SK-N-SH (cell line): Measurements from ENCODE around the gene DPF3.

Experiments used
- POLR2AphosphoS5 ChIP-seq: IDR thresholded peaks from 2 replicates; pipeline ENCODE4 v1.6.1; 2012; ENCODE audit warnings: low read depth, low read length
- TF ChIP-seq, protein P1 (sequence below): fragments of 200-600 bp; sonication (generic); IDR thresholded peaks from 2 replicates; pipeline ENCODE4 v1.6.1; 2017; ENCODE audit warnings: antibody characterized with exemption, mild to moderate bottlenecking, moderate library complexity

- no peak for TF ChIP-seq POLR2AphosphoS5
- TF ChIP-seq, protein P1, sequence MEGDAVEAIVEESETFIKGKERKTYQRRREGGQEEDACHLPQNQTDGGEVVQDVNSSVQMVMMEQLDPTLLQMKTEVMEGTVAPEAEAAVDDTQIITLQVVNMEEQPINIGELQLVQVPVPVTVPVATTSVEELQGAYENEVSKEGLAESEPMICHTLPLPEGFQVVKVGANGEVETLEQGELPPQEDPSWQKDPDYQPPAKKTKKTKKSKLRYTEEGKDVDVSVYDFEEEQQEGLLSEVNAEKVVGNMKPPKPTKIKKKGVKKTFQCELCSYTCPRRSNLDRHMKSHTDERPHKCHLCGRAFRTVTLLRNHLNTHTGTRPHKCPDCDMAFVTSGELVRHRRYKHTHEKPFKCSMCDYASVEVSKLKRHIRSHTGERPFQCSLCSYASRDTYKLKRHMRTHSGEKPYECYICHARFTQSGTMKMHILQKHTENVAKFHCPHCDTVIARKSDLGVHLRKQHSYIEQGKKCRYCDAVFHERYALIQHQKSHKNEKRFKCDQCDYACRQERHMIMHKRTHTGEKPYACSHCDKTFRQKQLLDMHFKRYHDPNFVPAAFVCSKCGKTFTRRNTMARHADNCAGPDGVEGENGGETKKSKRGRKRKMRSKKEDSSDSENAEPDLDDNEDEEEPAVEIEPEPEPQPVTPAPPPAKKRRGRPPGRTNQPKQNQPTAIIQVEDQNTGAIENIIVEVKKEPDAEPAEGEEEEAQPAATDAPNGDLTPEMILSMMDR, result no peak
Observed at GRCh38 chr14:72883961-72884360, 9.9 kb downstream of the DPF3 start.
